Body of pancreas (tissue), 4 donors: ENCODE data around the gene RRAS.

ENCODE experiments used
- POLR2A ChIP-seq, 3 donors: fragments of 450-650 bp; IDR thresholded peaks; one replicate each; pipeline ENCODE4 v1.6.1; 2016; ENCODE audit warnings: antibody characterized with exemption in 3 of 3, mild to moderate bottlenecking in 2 of 3
- TF ChIP-seq, protein P1 (sequence below), 7 experiments: fragments of 450-650 bp in 4 of 7; fragments of 200-600 bp in 3 of 7; sonication (generic) in 3 of 7; IDR thresholded peaks; one replicate each; pipeline ENCODE4 v1.5.1; 2016 to 2019; ENCODE audit warnings: antibody characterized with exemption in 7 of 7

DNA sequence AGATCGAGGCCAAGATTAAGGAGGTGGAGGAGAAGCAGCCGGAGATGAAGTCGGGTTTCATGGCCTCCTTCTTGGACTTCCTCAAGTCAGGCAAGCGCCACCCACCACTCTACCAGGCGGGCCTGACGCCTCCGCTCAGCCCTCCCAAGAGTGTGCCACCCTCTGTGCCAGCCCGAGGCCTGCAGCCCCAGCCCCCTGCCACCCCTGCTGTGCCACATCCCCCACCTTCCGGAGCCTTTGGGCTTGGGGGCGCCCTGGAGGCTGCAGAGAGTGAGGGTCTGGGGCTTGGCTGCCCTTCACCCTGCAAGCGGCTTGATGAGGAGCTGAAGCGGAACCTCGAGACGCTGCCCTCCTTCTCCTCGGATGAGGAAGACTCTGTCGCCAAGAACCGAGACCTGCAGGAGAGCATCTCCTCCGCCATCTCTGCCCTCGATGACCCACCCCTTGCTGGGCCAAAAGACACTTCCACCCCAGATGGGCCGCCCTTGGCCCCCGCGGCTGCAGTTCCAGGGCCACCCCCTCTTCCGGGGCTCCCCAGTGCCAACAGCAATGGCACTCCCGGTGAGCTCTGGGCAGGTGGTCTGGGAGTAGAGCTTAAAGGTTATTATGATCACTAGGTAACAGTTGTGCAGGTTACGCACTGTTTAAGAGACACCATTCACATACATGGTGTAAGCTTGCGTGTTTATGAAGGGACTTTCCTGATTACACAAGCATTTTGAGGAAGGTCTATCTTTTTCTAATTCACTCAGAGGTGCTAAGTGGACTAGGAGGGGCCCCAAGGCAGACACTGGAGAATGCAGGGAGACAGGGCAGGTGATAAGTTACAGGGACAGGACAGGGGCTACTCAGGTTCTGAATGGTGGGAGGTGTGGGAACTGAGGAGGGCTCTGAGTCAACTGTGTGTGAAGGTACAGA lies 40.3 kb downstream of the RRAS start:
- TF ChIP-seq, protein P1, sequence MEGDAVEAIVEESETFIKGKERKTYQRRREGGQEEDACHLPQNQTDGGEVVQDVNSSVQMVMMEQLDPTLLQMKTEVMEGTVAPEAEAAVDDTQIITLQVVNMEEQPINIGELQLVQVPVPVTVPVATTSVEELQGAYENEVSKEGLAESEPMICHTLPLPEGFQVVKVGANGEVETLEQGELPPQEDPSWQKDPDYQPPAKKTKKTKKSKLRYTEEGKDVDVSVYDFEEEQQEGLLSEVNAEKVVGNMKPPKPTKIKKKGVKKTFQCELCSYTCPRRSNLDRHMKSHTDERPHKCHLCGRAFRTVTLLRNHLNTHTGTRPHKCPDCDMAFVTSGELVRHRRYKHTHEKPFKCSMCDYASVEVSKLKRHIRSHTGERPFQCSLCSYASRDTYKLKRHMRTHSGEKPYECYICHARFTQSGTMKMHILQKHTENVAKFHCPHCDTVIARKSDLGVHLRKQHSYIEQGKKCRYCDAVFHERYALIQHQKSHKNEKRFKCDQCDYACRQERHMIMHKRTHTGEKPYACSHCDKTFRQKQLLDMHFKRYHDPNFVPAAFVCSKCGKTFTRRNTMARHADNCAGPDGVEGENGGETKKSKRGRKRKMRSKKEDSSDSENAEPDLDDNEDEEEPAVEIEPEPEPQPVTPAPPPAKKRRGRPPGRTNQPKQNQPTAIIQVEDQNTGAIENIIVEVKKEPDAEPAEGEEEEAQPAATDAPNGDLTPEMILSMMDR (IDR thresholded peaks at IDR 0.05): no peak
- no peak for TF ChIP-seq POLR2A (IDR thresholded peaks at IDR 0.05)
